Endothelial cell (in vitro differentiated cells): Measurements from ENCODE around the gene FYB2. TPM values are rescaled to one million over a fixed set of nuclear protein-coding genes. Genes with fewer than 3 reads are reported as not detected.

Experiments used
- DNase-seq: peaks from one replicate; pipeline ENCODE4 v3.0.0; 2021; ENCODE audit warnings: low spot score
- H3K27ac Mint-ChIP-seq: one replicate; pipeline ENCODE4 v1.8.0; 2021; ENCODE audit warnings: mixed read lengths, inconsistent platforms; ENCODE audit not compliant: unreplicated experiment
- H3K27me3 Mint-ChIP-seq: one replicate; pipeline ENCODE4 v1.8.0; 2021; ENCODE audit warnings: mild to moderate bottlenecking, moderate library complexity, mixed read lengths, inconsistent platforms; ENCODE audit not compliant: unreplicated experiment
- H3K36me3 Mint-ChIP-seq: one replicate; pipeline ENCODE4 v1.8.0; 2021; ENCODE audit warnings: mild to moderate bottlenecking, low read depth, mixed read lengths, inconsistent platforms; ENCODE audit not compliant: unreplicated experiment
- H3K4me1 Mint-ChIP-seq: one replicate; pipeline ENCODE4 v1.8.0; 2021; ENCODE audit warnings: mild to moderate bottlenecking, mixed read lengths, inconsistent platforms; ENCODE audit not compliant: unreplicated experiment
- H3K4me3 Mint-ChIP-seq: one replicate; pipeline ENCODE4 v1.8.0; 2021; ENCODE audit warnings: mild to moderate bottlenecking, mixed read lengths, inconsistent platforms; ENCODE audit not compliant: unreplicated experiment
- H3K9me3 Mint-ChIP-seq: one replicate; pipeline ENCODE4 v1.8.0; 2021; ENCODE audit warnings: mixed read lengths, inconsistent platforms; ENCODE audit not compliant: unreplicated experiment
- CTCF ChIP-seq: fragments of 200-600 bp; sonication (generic); IDR thresholded peaks from one replicate; pipeline ENCODE4 v1.5.0; 2021; ENCODE audit warnings: antibody characterized with exemption; ENCODE audit not compliant: unreplicated experiment
- total RNA-seq: library from RNA; stranded (reverse); fragmentation: NEBNext Ultra II Directional; extraction: Animal tissue kit (Norgen Biotek cat#: 25700); gene quantifications from one replicate; pipeline ENCODE4 v1.2.1, GENCODE V29; 2021; ENCODE audit not compliant: unreplicated experiment

FYB2 gene
- total RNA-seq, 1 donor from 2014 or later = 0.18 TPM

- Mint-ChIP-seq H3K9me3 (no peaks in the 10 kb centered on the region), H3K4me3 (no peak overlapping the region), H3K27me3 (no peaks in the 10 kb centered on the region), H3K27ac (no peak overlapping the region), H3K4me1 (peaks cover 7% of the 10 kb centered on the region), H3K36me3 (no peaks in the 10 kb centered on the region)
- no peak for DNase-seq
- no peak for TF ChIP-seq CTCF
Observed at GRCh38 chr1:56771717-56772116, 47.5 kb downstream of the FYB2 start.

GRCh38 chr1:56758794-56759193 lies 60.4 kb downstream of the FYB2 start:
- H3K9me3 Mint-ChIP-seq = no peaks in the 10 kb centered on the region
- H3K27ac Mint-ChIP-seq = no peak overlapping the region

GRCh38 chr1:56758135-56758534 lies 61.1 kb downstream of the FYB2 start:
- peaks cover 3% of the 10 kb centered on the region for H3K4me1 Mint-ChIP-seq
- no peaks in the 10 kb centered on the region for H3K27me3 Mint-ChIP-seq
- no peak overlapping the region for H3K27ac Mint-ChIP-seq
- TF ChIP-seq CTCF = no peak
- no peaks in the 10 kb centered on the region for H3K36me3 Mint-ChIP-seq
- H3K4me3 Mint-ChIP-seq = no peak overlapping the region
- peak; percentile 9 for DNase-seq
- H3K9me3 Mint-ChIP-seq = no peaks in the 10 kb centered on the region

More at GRCh38 chr1:56758794-56759193, 60.4 kb downstream of the FYB2 start:
- no peak for TF ChIP-seq CTCF
- H3K4me3 Mint-ChIP-seq = no peak overlapping the region
- H3K36me3 Mint-ChIP-seq = no peaks in the 10 kb centered on the region
- H3K27me3 Mint-ChIP-seq = no peaks in the 10 kb centered on the region
- H3K4me1 Mint-ChIP-seq = peaks cover 3% of the 10 kb centered on the region
- no peak for DNase-seq

GRCh38 chr1:56755911-56756310 lies 63.3 kb downstream of the FYB2 start:
- Mint-ChIP-seq H3K36me3 (no peaks in the 10 kb centered on the region), H3K27ac (no peak overlapping the region), H3K27me3 (no peaks in the 10 kb centered on the region), H3K4me3 (no peak overlapping the region), H3K9me3 (no peaks in the 10 kb centered on the region), H3K4me1 (peaks cover 3% of the 10 kb centered on the region)
- DNase-seq = no peak
- no peak for TF ChIP-seq CTCF

- no peak for DNase-seq
- Mint-ChIP-seq H3K9me3 (no peaks in the 10 kb centered on the region), H3K36me3 (no peaks in the 10 kb centered on the region), H3K27me3 (no peaks in the 10 kb centered on the region), H3K4me3 (no peak overlapping the region), H3K4me1 (peaks cover 3% of the 10 kb centered on the region), H3K27ac (no peak overlapping the region)
- no peak for TF ChIP-seq CTCF
Observed at GRCh38 chr1:56754708-56755479, 64.3 kb downstream of the FYB2 start.
